Neural crest cell (in vitro differentiated cells): ENCODE measurements around the gene SRSF2. TPM values are rescaled to one million over a fixed set of nuclear protein-coding genes. Genes with fewer than 3 reads are reported as not detected.

Source experiments
- DNase-seq: peaks from one replicate; pipeline ENCODE4 v3.0.0; 2021; ENCODE audit warnings: low read depth, mixed read lengths, low spot score
- H3K27ac Mint-ChIP-seq: one replicate; pipeline ENCODE4 v1.8.0; 2021; ENCODE audit warnings: mild to moderate bottlenecking, mixed read lengths; ENCODE audit not compliant: unreplicated experiment
- H3K27me3 Mint-ChIP-seq: 2 replicates; pipeline ENCODE4 v1.8.0; 2021; ENCODE audit warnings: low read depth, mild to moderate bottlenecking, mixed read lengths
- H3K36me3 Mint-ChIP-seq: 2 replicates; pipeline ENCODE4 v1.8.0; 2021; ENCODE audit warnings: low read depth, mild to moderate bottlenecking, mixed read lengths
- H3K4me1 Mint-ChIP-seq: 2 replicates; pipeline ENCODE4 v1.8.0; 2021; ENCODE audit warnings: mixed read lengths
- H3K4me3 Mint-ChIP-seq: one replicate; pipeline ENCODE4 v1.8.0; 2021; ENCODE audit warnings: mild to moderate bottlenecking, mixed read lengths
- H3K9me3 Mint-ChIP-seq: 2 replicates; pipeline ENCODE4 v1.8.0; 2021; ENCODE audit warnings: mixed read lengths
- total RNA-seq: library from RNA; stranded (reverse); gene quantifications from 2 replicates; pipeline ENCODE4 v1.2.1, GENCODE V29; 2021
- TF ChIP-seq, protein P1 (sequence below): fragments of 200-600 bp; sonication (generic); conservative IDR thresholded peaks from 2 replicates; pipeline ENCODE4 v1.5.0; 2021; ENCODE audit warnings: antibody characterized with exemption, mild to moderate bottlenecking

The SRSF2 gene
- total RNA-seq, 1 donor from 2014 or later, result 453 TPM

DNA sequence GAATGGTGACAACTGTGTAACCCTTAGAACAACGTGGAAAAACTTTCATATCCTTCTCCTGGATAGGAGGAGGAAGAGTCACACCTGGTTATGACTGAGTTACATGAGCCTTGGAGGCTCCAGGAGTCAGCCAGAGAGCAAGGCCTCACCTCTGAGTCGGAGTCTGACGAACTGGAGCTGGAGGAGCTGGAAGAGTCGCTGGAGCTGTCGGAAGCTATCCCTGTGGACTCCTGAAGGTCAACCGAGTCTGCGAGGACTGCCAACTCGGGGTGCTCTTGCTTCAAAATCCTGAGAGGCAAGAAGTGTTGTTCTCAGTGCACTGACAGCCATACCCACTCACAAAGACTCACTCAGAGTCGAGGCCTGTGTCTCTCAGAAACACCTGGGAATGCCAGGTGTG is 16.9 kb downstream of the SRSF2 start:
- H3K4me3 Mint-ChIP-seq, result no peak overlapping the region
- H3K9me3 Mint-ChIP-seq, result no peaks in the 10 kb centered on the region
- no peak for DNase-seq
- no peaks in the 10 kb centered on the region for H3K27me3 Mint-ChIP-seq
- peaks cover 15% of the 10 kb centered on the region for H3K36me3 Mint-ChIP-seq
- TF ChIP-seq, protein P1, sequence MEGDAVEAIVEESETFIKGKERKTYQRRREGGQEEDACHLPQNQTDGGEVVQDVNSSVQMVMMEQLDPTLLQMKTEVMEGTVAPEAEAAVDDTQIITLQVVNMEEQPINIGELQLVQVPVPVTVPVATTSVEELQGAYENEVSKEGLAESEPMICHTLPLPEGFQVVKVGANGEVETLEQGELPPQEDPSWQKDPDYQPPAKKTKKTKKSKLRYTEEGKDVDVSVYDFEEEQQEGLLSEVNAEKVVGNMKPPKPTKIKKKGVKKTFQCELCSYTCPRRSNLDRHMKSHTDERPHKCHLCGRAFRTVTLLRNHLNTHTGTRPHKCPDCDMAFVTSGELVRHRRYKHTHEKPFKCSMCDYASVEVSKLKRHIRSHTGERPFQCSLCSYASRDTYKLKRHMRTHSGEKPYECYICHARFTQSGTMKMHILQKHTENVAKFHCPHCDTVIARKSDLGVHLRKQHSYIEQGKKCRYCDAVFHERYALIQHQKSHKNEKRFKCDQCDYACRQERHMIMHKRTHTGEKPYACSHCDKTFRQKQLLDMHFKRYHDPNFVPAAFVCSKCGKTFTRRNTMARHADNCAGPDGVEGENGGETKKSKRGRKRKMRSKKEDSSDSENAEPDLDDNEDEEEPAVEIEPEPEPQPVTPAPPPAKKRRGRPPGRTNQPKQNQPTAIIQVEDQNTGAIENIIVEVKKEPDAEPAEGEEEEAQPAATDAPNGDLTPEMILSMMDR, result no peak
- no peak overlapping the region for H3K27ac Mint-ChIP-seq
- peaks cover 11% of the 10 kb centered on the region for H3K4me1 Mint-ChIP-seq

DNA sequence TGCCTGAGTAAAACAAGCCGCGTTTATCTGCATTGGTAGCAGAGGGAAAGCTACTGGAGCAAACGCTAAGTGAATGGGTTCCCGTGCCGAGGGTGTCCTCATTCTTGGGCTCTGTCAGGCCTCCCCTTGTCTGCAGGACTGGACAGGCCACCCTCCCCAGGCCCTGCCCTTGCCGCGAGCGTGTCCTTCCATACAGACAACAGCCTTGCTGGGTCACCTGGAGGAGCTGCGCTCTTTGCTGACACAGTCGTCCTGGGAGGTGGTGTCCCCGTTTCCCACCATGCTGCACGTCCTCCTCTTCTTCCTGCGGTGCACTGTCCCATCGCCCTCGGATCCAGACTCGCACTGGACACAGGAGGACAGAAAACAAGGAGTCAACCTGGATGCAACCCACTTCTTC is 18.6 kb downstream of the SRSF2 start:
- peaks cover 10% of the 10 kb centered on the region for H3K4me1 Mint-ChIP-seq
- TF ChIP-seq, protein P1, result no peak
- H3K36me3 Mint-ChIP-seq, result peaks cover 13% of the 10 kb centered on the region
- DNase-seq, result no peak
- no peaks in the 10 kb centered on the region for H3K9me3 Mint-ChIP-seq
- H3K4me3 Mint-ChIP-seq, result no peak overlapping the region
- peak overlapping the region; percentile 50 for H3K27ac Mint-ChIP-seq
- H3K27me3 Mint-ChIP-seq, result no peaks in the 10 kb centered on the region

DNA sequence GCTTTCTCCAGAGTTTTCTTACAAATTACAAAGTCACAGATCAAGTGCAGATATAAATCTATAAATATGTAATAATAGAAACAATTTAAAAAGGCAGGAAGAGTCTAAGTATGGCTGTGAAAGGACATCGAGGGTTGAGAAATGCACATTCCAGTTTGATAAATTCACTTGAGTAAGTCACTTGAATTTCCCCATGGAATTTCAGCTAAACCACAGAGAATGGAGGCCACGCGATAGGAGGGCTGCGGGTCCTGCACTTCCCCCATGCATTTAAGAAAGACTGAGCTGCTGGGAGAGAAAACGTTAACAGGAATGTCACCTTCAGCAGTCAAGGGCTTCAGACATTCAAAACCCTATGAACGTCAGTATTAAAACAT is 20.3 kb downstream of the SRSF2 start:
- Mint-ChIP-seq H3K4me3 (no peak overlapping the region), H3K27ac (no peak overlapping the region), H3K36me3 (peaks cover 10% of the 10 kb centered on the region), H3K9me3 (no peaks in the 10 kb centered on the region), H3K27me3 (no peaks in the 10 kb centered on the region), H3K4me1 (peaks cover 7% of the 10 kb centered on the region)
- TF ChIP-seq, protein P1, result no peak
- no peak for DNase-seq

DNA sequence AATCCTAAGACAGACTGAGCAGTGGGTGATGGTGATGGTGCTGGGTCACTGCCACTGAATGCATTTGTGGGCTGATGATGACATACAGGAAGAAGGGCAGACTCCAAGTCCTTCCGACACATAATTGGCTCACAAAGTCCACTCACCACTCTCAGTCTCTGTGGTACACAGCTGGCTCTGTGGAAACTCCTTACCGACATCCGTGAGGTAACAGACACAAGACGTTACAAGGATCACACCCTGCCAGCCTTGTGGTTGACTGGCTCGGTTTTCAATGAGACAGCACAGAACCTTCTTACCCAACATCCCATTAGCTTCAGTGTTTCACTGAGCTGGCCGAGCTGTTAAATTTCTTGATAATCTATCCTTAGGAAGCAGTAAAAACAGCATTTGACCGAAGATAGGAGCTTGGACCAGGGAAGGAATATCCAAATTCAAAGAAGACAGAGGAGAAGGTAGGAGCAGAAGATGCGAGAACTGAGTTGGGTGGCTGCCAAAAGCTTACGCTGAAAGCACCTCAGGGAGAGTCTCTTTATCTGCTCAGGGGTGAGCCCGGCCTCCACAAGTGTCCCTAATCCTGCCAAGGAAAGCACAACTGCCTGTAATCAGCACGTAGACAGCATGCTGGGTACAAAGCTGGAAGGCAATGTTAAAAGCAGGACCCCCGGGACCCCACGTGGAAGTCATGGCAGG is 20.8 kb downstream of the SRSF2 start:
- no peak for DNase-seq
- Mint-ChIP-seq H3K27ac (no peak overlapping the region), H3K27me3 (no peaks in the 10 kb centered on the region), H3K4me3 (no peak overlapping the region), H3K4me1 (peaks cover 8% of the 10 kb centered on the region), H3K36me3 (peaks cover 9% of the 10 kb centered on the region), H3K9me3 (no peaks in the 10 kb centered on the region)
- TF ChIP-seq, protein P1, result no peak

DNA sequence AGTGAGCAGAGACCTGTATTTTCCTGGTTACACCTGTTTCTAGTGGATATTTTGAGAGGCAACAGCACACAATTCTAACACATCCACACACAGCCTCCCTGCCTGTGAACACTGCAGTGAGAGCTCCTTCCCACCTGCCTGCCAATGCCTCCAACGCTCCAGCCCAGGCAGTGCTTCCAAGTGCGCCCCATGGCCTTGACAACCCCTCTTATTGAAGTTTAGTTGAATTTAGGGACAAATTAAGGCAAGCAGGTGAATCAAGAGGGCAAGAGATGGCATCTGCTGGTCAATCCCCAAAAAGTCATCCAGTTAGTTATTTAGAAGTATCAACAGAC is 21.7 kb downstream of the SRSF2 start:
- Mint-ChIP-seq H3K9me3 (no peaks in the 10 kb centered on the region), H3K36me3 (peaks cover 4% of the 10 kb centered on the region), H3K4me3 (no peak overlapping the region), H3K4me1 (peaks cover 12% of the 10 kb centered on the region), H3K27me3 (no peaks in the 10 kb centered on the region), H3K27ac (no peak overlapping the region)
- TF ChIP-seq, protein P1, result no peak
- no peak for DNase-seq
